HK-2 (cell line): ENCODE measurements around the gene EFCAB14.
A peak's percentile ranks its signal among the peaks of the same experiment; 100 is the strongest.
"Not testable (repeated sequence)": the region's sequence is repeated elsewhere in the genome, so short reads cannot be mapped to it uniquely, and the experiment has no call there.

ENCODE experiments used
- DNase-seq: peaks from one replicate; pipeline ENCODE4 v3.0.0-alpha.2; 2018; ENCODE audit not compliant: unreplicated experiment

The EFCAB14 gene

DNA sequence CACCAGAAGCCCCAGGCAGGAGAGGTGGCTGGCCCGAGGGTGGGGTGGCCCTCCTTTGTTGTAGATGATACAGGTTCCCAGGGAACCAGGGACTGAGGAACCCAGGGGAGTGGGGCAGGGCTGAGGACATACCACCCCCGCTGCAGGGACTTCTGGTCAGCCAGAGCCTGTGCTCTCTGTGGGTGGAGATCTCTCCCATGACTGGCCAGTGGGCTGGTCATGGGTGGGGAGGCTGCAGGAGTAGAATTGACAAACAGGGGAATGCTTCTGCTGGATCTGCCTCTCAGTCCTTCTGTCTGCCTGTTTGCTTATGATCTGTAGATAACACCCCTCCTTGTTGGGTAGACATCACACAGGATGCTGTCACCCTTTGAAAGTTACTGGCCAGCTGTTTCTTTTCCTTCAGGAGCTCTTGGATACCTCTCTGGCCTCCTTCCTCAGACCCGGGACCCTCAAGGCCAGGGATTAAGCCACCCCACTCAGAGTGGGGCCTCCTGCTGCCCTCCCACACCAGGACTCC, 2.8 kb upstream of the EFCAB14 start:
- DNase-seq: no peak

DNA sequence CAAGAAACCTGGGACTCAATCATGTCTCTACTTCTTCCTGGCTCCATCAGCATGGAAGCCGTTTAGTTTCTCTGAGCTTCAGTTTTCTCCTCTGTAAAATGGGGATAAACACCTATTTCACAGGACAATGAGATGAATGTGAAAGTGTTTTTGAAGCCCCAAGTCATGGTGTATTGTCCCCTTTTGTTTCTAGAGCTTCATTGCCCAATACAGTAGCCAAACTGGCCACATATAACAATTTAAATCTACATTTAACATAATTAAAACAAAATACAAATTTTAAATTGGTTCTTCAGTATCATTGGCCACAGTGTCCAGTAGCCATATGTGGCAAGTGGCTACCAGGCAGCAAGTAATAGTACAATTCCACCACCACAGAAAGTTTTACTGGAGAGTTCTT, 2.3 kb upstream of the EFCAB14 start:
- no peak for DNase-seq

DNA sequence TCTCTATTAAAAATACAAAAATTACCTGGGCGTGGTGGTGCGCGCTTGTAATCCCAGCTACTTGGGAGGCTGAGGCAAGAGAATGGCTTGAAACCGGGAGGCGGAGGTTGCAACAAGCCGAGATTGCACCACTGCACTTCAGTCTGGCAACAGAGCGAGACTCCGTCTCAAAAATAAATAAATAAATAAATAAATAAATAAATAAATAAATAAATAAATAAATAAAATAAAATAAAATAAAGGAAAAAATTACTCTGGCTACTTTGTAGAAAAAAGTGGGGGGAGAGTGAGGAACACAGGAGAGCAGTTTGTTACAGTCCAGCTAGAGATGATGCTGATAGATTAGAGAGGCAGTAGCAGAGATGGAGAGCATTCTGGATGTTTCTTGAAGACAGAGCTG, 1.4 kb upstream of the EFCAB14 start:
- DNase-seq: not testable (repeated sequence)

DNA sequence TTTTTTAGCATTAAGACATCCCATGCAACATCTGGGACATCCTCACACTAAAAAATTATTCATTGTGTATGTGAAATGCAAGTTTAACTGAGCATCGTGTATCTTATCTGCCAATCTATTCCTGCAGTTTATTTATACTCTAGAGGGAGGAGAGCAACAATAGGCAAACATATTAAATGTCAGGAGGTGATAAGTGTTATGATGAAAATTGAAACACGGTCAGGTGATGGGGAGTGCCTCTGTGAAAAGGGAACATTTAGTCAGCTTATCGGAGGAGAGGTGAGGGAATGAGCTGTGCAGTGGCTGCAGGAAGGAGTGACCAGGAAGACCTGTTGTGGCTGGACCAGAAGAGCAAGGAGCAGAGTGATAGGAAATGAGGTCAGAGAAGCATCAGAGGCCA, 775 bp upstream of the EFCAB14 start:
- DNase-seq: peak; percentile 3

DNA sequence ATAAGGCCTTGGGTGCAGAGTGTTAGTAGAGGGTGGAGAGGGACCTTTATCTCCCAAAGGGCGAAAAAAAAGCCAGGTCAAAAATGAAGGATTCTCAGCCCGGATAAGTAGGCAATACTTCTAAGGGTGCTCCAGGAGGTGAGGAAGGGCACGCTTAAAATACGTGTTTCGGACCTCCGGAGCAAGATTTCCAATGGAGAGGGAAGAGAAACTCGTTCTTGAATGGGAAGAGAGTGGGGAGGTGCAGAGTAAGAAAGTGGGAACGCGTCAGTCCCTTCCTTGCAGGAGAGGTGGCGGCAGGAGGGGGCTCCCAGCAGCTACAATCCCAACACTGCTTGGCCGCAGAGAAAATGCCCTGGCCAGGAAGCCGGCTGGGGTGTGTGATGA, 581 bp downstream of the EFCAB14 start:
- DNase-seq: peak; percentile 2

DNA sequence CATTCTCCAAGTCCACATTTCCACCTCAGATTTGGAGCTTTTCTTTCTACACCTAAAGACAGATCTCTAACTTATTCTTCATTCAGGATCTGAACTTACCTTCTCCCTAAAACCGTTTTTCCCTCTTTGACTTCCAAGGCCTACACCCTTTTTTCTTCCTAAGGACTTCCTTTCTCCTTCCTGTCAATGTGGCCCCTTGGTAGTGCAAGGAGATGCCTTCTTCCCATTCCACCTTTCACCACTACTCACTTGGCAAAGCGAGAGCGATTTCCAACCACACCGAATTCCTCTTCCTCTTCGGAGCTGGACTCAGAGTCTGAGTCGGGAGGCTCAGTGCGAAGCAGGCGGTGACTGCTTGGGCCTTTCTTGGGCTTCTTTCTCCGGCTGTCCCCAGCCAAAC, 1.3 kb downstream of the EFCAB14 start:
- DNase-seq: no peak

DNA sequence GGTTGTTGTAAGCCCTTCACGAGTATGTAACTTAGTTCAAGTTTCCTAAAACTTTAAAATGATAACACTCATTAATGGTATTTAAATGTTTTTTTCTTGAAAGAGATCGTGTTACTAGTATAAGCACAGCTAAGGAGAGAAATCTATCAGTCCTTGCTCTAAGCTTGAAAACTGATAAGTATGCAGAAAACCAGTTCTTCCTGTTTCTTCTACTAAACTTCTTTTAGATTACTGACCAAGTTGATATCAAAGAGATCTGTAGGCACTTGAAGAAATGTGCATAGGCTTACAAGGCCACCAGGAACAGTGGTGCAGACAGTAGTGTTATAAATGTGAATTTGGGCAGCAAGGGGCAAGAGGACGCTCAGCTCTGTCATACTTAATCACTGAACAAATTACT, 3.9 kb downstream of the EFCAB14 start:
- no peak for DNase-seq

DNA sequence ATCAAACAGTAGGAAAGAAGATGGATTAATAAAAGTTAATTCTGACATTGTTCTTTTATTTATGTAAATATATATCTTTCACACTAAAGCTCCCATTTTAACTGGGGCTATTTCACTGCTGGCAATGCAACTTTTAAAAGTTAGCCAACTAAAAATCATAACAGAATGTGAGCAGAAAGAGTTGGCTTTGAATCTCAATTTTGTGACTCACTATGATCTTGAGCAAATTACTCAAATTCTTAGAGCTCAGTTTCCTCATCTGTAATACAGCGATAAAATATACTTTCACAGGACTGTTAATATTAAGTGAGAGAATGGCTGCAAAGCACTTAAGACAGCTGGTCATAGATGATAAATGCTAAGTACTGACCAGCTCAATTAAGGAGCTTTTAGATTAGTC, 10.8 kb downstream of the EFCAB14 start:
- no peak for DNase-seq

DNA sequence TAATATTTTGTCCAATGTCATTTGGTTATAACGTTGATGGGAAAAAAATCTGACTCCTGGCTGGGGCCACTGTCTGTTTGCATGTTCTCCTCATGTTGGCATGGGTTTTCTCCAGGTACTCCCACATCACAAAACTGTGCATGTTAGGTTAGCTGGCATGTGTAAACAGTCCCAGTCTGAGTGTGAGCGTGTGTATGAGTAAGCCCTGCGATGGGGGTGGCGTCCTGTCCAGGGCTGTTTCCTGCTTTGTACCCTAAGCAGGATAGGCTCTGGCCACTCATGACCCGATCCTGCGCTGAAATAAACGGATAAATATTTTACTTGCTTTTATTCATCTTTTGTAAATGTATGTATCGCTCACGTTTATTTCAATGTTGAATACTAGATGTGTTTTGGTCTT, 13.5 kb downstream of the EFCAB14 start:
- DNase-seq: no peak

DNA sequence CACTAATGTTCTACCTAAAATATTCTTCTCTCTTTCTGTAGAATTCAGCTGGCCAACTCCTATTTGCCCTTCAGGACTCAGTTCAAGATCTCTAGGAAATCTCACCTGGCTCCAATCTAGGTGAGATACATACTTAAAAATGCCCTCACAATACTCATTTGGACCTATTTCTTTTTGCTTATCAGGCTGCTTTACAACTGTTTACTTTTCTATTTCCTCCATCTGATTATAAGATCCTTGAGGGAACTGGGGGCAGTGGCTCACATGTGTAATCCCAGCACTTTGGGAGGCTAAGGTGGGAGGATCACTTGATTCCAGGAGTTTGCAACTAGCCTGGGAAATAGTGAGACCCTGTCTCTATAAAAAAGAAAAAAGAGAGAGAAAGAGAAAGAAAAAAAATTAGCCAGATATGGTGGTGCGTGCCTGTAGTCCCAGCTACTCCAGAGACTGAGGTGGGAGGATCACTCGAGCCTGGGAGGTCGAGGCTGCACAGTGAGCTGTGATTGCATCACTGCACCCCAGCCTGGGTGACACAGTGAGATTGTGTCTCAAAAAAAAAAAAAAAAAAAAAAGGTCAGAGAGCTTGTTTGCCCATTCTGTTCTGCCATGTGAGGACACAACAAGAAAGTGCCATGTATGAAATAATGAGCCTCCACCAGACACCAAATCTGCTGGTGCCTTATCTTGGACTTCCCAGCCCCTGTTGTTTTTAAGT, 14.8 kb downstream of the EFCAB14 start:
- no peak for DNase-seq

DNA sequence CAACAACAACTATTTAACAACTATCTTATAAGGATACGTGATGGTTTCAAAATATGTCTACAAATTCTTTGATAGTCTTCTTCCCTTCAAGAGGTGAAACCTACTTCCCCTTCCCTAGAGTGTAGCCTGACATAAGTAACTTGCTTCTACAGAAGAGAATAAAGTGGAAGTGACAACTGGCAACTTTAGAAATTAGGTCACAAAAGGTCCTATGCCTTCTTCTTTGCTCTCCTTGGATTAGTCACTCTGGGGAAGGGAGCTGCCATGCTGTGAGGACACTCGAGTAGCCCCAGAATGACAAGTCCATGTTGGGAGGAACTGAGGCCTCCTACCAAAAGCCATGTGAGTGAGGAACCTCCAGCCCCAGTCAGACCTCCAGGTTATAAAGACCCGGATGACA, 19.2 kb downstream of the EFCAB14 start:
- no peak for DNase-seq

DNA sequence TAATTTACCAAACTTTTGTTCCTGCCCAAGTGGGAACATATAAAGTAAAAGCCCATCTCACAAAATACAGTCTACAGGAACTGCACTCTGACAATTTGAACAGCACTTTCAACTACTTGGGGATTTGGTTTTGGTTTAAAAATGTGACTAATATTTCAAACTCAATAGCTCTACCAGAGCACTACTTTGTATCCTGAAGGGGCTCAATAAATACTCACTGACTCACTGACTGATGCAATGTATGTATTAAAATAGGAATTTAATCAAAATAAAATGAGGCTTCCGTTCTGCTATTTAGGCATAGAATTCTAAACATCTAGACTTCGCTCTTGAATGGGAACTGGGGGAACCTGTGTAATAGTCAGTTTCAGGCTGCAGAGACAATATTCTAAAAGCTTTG, 21.9 kb downstream of the EFCAB14 start:
- no peak for DNase-seq

DNA sequence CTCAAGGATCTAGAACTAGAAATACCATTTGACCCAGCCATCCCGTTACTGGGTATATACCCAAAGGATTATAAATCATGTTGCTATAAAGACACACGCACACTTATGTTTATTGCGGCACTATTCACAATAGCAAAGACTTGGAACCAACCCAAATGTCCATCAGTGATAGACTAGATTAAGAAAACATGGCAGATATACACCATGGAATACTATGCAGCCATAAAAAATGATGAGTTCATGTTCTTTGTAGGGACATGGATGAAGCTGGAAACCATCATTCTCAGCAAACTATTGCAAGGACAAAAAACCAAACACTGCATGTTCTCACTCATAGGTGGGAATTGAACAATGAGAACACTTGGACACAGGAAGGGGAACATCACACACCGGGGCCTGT, 24.2 kb downstream of the EFCAB14 start:
- DNase-seq: not testable (repeated sequence)

DNA sequence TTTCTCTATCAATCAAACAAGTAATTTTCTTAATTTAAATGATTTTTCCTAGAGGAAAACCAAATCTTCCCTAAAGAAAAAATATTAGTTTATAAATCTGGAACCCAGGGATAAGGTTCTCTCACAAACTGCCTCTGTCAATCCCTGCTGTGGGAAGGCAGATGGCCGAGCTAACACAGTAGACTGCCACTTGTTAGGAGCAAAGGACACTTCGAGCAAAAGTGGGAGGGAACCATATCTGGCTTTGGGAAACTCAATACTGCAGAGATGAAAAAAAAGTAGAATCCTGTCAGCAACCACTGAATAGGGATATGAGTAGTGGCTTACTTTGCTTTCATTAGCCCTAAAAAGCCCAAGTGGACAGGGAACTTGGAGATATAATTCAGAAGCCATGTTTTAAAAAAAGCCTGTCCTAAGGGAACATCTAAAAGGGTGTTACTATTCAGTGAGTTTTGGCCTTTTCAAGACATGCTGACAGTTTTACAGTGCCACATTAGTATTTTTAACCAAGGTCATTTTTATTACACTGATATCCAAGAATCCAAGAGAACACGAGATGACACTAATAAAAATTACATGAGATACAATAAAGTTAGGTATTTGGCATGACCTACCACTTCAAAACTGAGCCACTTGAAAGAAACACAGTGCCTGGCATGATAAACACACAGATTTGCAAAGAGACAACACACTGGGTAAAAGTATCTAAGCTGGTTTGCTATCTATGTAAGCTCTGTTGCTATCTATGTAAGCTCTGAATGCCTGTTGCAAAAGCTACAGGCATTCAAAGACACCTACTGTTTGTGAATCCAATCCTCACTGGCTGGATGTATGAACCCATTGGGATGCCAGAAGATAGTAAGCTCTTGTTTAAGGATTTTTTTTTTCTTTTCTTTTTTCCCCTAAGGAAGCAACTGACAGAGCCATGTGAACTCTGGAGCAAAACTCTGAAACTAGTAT, 25.8 kb downstream of the EFCAB14 start:
- DNase-seq: no peak

DNA sequence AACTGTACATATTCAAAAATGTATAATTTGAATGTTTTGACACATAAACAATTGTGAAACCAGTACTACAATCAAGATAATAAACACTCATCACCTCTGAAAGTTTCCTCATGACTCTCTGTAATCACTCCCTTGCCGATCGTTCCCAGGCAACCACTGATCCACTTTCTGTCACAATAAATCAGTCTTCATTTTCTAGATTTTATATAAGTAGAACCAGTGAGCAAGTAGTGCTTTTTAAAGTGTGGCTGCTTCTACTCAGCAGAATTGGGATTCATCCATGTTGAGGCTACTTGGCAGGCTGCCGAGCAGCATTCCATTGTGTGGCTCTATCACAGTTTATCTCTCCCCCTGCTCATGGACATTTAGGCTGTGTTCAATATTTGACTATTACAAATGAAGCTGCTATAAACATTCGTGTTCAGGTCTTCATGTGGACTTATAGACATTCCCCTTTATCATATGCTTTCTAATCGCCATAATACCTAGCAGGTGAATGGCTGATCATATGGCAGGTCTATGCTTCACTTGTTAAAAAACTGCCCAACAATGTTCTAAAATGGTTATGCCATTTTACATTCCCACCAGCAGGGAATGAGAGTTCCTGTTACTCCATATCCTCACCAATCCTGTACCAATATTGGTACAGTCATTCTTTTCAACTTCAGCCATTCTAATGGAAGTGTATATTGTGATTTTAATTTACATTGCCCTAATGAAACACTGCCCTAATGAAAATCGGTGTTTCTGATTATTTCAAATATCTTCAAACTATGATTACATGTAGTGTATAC, 26.7 kb downstream of the EFCAB14 start:
- DNase-seq: no peak

DNA sequence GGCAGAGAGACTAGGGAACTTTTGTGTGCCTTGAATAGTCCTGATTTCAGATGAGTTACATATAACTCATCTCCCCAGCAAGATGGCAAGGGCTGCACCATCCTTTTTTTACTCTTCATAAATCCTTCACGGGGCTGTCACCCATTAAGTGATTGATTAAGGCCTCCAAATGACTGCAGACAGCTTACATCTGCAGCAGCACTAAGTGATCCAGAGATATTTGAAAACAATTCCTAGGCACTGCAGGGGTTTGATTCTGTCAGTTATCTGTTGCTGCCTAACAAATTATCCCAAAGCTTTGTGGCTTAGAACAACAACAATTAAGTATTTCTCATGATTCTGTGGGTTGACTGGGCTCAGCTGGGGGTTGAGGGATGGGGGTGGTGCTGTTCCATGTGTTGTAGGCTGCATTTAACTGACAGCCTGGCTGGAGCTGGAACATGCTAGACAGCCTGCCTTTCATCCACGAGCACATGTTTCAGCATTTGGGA, 27.9 kb downstream of the EFCAB14 start:
- no peak for DNase-seq

DNA sequence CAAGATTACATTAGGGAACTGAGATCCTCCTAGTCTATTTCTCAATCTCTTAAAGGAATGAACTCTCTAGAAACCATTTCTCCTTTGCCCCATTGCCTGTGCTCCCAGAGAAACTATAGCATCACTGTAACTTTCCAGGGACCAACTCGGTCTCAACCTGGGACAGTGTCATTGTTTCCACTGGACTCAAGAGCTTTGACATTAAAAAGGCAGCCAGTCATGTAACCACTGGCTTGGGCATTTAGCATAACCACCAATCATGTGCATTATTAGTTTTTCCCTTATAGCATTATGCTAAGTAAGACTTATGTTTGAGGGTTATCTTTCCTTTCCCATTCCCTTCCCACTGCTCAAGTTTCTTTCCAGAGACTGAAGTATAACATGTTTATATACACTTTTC, 29.0 kb downstream of the EFCAB14 start:
- no peak for DNase-seq

DNA sequence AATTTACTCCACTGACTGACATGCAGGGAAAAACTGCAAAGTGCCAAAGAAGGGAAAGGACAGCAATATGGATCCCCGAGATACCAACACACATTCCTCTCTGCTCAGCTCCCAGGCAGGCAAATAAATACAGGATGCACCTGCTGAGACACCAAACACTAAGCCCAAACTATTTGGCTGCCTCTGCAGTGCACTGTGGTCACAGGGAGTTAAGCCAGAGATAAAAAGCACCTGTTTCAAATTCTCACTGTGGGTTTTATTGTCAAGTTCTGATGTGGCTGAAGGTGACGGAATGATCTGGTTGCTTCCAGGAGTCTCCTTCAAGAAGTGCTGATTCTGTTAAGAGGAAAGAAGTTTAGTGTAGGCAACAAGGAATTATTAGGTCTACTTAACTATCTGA, 29.6 kb downstream of the EFCAB14 start:
- no peak for DNase-seq

DNA sequence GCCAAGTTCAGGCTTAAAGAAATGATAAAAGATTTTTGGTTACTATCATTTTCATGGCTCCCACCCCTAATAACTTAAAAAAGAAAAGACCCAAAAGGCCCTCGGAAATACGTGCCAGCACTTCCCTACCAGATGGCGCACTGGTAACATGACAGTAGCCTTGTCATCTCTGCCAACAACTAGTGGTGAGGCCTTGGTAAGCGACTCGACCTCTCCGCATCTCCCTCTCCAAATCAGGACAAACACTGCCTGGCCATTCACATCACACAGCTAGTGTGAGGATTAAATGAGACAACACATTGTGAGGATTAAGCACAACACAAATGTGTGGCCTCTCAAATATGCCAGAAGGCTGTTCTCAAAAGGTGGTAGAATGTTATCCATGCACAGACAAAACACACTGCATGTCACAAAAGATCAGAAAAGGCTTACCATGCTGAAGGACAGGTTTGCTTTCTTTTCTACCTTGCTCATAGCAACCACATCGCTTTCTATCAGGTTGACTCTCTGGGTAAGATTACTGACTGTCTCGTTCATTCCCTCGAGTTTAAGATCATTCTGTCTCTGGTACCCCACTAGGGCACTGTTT, 30.9 kb downstream of the EFCAB14 start:
- no peak for DNase-seq

DNA sequence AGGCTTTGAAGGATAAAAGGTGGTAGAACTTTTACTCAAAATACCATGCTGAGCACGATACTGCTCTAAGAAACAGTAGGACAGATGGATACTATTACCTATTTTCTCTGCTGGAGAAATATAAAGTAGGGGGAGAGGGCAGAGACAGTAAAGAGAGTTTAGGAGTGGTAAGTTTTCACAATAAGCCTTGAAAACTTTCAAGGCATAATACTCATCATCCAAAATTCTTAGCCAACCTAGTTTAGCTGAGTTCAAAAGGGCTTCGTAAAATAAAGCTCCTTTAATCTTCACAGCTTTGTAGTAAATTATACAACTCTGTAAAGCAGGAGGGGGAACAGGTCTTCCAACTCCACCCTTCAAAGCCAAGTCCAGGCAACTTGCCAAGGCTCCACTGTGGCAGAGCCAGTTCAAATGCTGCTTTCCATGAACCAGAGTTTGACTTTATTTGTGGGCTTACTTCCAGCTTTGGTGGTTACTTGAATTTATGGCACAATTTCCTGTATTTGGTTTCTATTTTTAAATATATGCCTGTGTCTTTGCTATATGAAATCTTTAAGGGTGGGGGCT, 31.7 kb downstream of the EFCAB14 start:
- no peak for DNase-seq

DNA sequence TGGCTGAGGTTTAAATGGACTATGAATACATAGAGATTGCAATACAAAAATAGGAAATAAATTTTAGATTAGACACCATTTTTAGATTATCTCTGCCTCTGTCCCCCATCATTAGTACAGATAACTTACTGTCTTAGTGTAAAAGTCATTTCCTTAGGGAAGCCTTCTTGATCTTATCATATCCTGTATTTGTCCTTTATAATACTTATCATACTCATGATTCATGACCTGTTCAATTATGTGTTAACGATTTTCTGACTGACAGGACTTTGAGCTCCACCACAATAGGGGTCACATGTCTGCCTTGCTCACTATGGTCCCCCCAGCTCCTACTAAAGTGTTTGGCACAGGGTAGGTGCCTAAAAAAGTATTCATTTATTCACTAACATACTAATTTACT, 32.7 kb downstream of the EFCAB14 start:
- DNase-seq: no peak
